Uterus (tissue), 4 donors: ENCODE measurements around the gene LAMTOR5. TPM values are rescaled to one million over a fixed set of nuclear protein-coding genes. Genes with fewer than 3 reads are reported as not detected.

Source experiments
- DNase-seq, 2 donors: peaks; one replicate each; pipeline ENCODE4 v3.0.0-alpha.2; 2019 to 2020
- H3K27ac ChIP-seq, 2 donors: fragments of 200-600 bp; sonication (generic); 1 replicate in 1 of 2; 2 replicates in 1 of 2; pipeline ENCODE4 v1.5.1; 2016 to 2018
- H3K27me3 ChIP-seq, 2 donors: fragments of 200-600 bp; sonication (generic); one replicate each; pipeline ENCODE4 v1.5.1; 2018 to 2019; ENCODE audit warnings: control low read depth in 1 of 2
- H3K36me3 ChIP-seq, 2 donors: fragments of 200-600 bp; sonication (generic); one replicate each; pipeline ENCODE4 v1.5.1; 2019; ENCODE audit warnings: control low read depth in 1 of 2
- H3K4me1 ChIP-seq, 2 donors: fragments of 200-600 bp; sonication (generic); one replicate each; pipeline ENCODE4 v1.5.1; 2018 to 2019; ENCODE audit warnings: control low read depth in 1 of 2
- H3K4me3 ChIP-seq, 2 donors: fragments of 200-600 bp; sonication (generic); 1 replicate in 1 of 2; 2 replicates in 1 of 2; pipeline ENCODE4 v1.5.1; 2018 to 2019; ENCODE audit warnings: mild to moderate bottlenecking in 1 of 2
- H3K9me3 ChIP-seq, 2 donors: fragments of 200-600 bp; sonication (generic); one replicate each; pipeline ENCODE4 v1.5.1; 2019; ENCODE audit warnings: control low read depth in 1 of 2
- POLR2A ChIP-seq, 2 donors: fragments of 450-650 bp; IDR thresholded peaks; one replicate each; pipeline ENCODE4 v1.6.1; 2016; ENCODE audit warnings: antibody characterized with exemption in 2 of 2, mild to moderate bottlenecking in 1 of 2, moderate library complexity in 1 of 2
- intact Hi-C: fragments of 100-400 bp; cut with DNase I; formaldehyde crosslinking; loops from one replicate; pipeline ENCODE4 v1.15.1; 2023; ENCODE audit warnings: low total_unique reads
- total RNA-seq, 4 donors: library from RNA; depleted of rRNA in 3 of 4; stranded (reverse); fragments of >200 nt in 3 of 4; gene quantifications; one replicate each; pipeline versions ENCODE4 v1.1.0 to v1.2.4, GENCODE V29; 2014 to 2023
- TF ChIP-seq, protein P1 (sequence below), 4 experiments: fragments of 200-600 bp in 2 of 4; fragments of 450-650 bp in 2 of 4; sonication (generic) in 2 of 4; IDR thresholded peaks; one replicate each; pipeline ENCODE4 v1.5.1; 2016 to 2019; ENCODE audit warnings: antibody characterized with exemption in 4 of 4, mild to moderate bottlenecking in 2 of 4, moderate library complexity in 1 of 4
- donor health status: DM: yes; HTN: yes; CAD: no.

The LAMTOR5 gene
- total RNA-seq, 4 donors from 2014 or later, result 5.4 to 117 (median 58.5) TPM

DNA sequence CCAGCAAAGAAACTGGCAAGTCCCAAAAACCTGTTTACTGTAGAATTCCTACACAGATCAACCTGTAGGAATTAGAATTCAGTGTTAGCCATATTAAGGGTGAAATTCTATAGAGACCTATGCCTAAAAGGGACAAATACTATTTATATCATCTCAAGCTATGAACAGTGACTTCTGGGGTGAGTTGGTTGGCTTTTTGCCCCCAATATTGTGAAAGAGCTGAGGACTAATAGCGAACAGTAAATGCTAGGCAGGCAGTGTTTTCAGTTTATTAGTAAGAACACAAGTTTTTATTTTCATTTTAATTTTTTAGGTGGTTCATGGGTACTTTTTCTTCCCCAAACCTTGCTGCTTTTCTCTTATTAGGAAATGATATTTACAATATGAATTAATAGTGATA, 32.0 kb downstream of the LAMTOR5 start:
- Histone ChIP-seq H3K36me3 (no peaks in the 10 kb centered on the region), H3K4me1 (no peaks in the 10 kb centered on the region), H3K27ac (no peak overlapping the region), H3K4me3 (no peak overlapping the region), H3K27me3 (no peaks in the 10 kb centered on the region), H3K9me3 (no peaks in the 10 kb centered on the region)
- TF ChIP-seq, protein P1, sequence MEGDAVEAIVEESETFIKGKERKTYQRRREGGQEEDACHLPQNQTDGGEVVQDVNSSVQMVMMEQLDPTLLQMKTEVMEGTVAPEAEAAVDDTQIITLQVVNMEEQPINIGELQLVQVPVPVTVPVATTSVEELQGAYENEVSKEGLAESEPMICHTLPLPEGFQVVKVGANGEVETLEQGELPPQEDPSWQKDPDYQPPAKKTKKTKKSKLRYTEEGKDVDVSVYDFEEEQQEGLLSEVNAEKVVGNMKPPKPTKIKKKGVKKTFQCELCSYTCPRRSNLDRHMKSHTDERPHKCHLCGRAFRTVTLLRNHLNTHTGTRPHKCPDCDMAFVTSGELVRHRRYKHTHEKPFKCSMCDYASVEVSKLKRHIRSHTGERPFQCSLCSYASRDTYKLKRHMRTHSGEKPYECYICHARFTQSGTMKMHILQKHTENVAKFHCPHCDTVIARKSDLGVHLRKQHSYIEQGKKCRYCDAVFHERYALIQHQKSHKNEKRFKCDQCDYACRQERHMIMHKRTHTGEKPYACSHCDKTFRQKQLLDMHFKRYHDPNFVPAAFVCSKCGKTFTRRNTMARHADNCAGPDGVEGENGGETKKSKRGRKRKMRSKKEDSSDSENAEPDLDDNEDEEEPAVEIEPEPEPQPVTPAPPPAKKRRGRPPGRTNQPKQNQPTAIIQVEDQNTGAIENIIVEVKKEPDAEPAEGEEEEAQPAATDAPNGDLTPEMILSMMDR (IDR thresholded peaks at IDR 0.05), result no peak
- TF ChIP-seq POLR2A (IDR thresholded peaks at IDR 0.05), result no peak
- intact Hi-C loops, result no loop called here
- DNase-seq, result no peak

DNA sequence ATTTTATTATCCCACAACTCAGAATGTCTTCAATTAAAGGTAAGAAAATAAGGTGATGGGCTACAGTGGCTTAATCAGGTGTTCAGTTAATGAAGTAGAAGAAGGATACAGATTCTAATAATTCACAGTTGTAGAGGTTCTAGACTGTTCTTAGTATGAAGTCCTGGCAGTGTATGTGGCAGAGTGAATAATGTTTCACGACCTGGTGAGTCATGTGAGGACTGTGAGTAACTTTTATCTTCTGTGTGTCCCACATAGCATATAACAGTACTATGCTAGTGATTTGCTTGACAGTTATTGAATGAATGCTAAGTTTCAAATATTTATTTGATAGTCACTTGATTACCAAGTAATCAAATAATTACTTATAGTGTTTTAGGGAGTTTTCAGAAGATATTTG, 36.7 kb downstream of the LAMTOR5 start:
- Histone ChIP-seq H3K4me1 (no peaks in the 10 kb centered on the region), H3K4me3 (no peak overlapping the region), H3K36me3 (no peaks in the 10 kb centered on the region), H3K9me3 (no peaks in the 10 kb centered on the region), H3K27ac (no peak overlapping the region), H3K27me3 (no peaks in the 10 kb centered on the region)
- intact Hi-C loops, result no loop called here
- no peak for DNase-seq
- TF ChIP-seq, protein P1 (IDR thresholded peaks at IDR 0.05), result no peak
- TF ChIP-seq POLR2A (IDR thresholded peaks at IDR 0.05), result no peak

- no peak for DNase-seq
- H3K36me3 ChIP-seq, result no peaks in the 10 kb centered on the region
- TF ChIP-seq, protein P1 (IDR thresholded peaks at IDR 0.05), result no peak
- TF ChIP-seq POLR2A (IDR thresholded peaks at IDR 0.05), result no peak
- intact Hi-C loops, result no loop called here
- no peaks in the 10 kb centered on the region for H3K27me3 ChIP-seq
- H3K4me1 ChIP-seq, result no peaks in the 10 kb centered on the region
- no peak overlapping the region for H3K27ac ChIP-seq
- H3K4me3 ChIP-seq, result no peak overlapping the region
- H3K9me3 ChIP-seq, result no peaks in the 10 kb centered on the region
Measured at GRCh38 chr1:110364221-110364620, 43.3 kb downstream of the LAMTOR5 start.

GRCh38 chr1:110361856-110362255, 45.6 kb downstream of the LAMTOR5 start:
- DNase-seq, result no peak
- Histone ChIP-seq H3K36me3 (no peaks in the 10 kb centered on the region), H3K9me3 (no peaks in the 10 kb centered on the region), H3K4me1 (no peaks in the 10 kb centered on the region), H3K27me3 (no peaks in the 10 kb centered on the region), H3K4me3 (no peak overlapping the region), H3K27ac (no peak overlapping the region)
- TF ChIP-seq POLR2A (IDR thresholded peaks at IDR 0.05), result no peak
- TF ChIP-seq, protein P1 (IDR thresholded peaks at IDR 0.05), result no peak
- intact Hi-C loops, result no loop called here

DNA sequence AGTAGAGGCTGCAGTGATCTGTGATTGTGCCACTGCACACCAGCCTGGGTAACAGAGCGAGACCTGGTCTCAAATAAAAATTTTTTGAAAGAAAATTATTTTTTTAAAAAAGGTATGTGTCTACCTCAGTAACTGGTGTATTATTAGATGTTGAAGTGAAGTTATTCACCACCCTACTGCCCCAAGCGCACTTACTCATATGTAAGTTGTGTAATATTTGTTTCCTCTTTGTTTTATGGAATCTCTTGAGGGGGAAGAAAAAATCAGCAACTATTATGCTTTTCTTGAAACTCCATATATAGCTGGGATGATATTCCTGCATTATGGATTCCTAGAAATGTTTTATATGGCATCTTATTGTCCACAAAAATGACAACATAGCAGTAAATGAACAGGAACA, 47.1 kb downstream of the LAMTOR5 start:
- no peak for TF ChIP-seq POLR2A (IDR thresholded peaks at IDR 0.05)
- TF ChIP-seq, protein P1 (IDR thresholded peaks at IDR 0.05), result no peak
- H3K4me3 ChIP-seq, result no peak overlapping the region
- no peaks in the 10 kb centered on the region for H3K27me3 ChIP-seq
- H3K4me1 ChIP-seq, result no peaks in the 10 kb centered on the region
- no peak for DNase-seq
- intact Hi-C loops, result no loop called here
- no peaks in the 10 kb centered on the region for H3K9me3 ChIP-seq
- no peak overlapping the region for H3K27ac ChIP-seq
- H3K36me3 ChIP-seq, result no peaks in the 10 kb centered on the region
